Natural killer cell (primary cell): ENCODE measurements around the gene BCAS3. TPM values are rescaled to one million over a fixed set of nuclear protein-coding genes. Genes with fewer than 3 reads are reported as not detected.

Source experiments
- ATAC-seq, 3 donors: fragments of 150-1000 bp in 2 of 3; fragments of 200-7000 bp in 1 of 3; cut with Tn5 transposase; 1 replicate in 1 of 3; 2 replicates in 2 of 3; pipeline ENCODE4 v1.10.0; 2021; ENCODE audit warnings: mild to moderate bottlenecking in 2 of 3, moderate library complexity in 2 of 3
- DNase-seq, 2 donors: peaks; one replicate each; pipeline versions ENCODE4 v3.0.0 to v3.0.0-alpha.2; 2013 to 2021; ENCODE audit warnings: mixed read lengths in 1 of 2
- H3K27ac ChIP-seq: one replicate; pipeline ENCODE4 v1.5.1; 2013; ENCODE audit warnings: mild to moderate bottlenecking, low read length
- H3K27me3 ChIP-seq: one replicate; pipeline ENCODE4 v1.6.1; 2013; ENCODE audit warnings: low read length; ENCODE audit not compliant: control insufficient read depth, insufficient read depth
- H3K36me3 ChIP-seq: one replicate; pipeline ENCODE4 v1.6.1; 2013; ENCODE audit warnings: low read length; ENCODE audit not compliant: control insufficient read depth, insufficient read depth
- H3K4me1 ChIP-seq: one replicate; pipeline ENCODE4 v1.6.1; 2013; ENCODE audit warnings: low read length; ENCODE audit not compliant: control insufficient read depth, insufficient read depth
- H3K4me3 ChIP-seq: one replicate; pipeline ENCODE4 v1.5.1; 2013; ENCODE audit warnings: low read length
- H3K9me3 ChIP-seq: one replicate; pipeline ENCODE4 v1.6.1; 2013; ENCODE audit warnings: low read length; ENCODE audit not compliant: control insufficient read depth, insufficient read depth
- H3K27ac Mint-ChIP-seq, 2 donors: one replicate each; pipeline ENCODE4 v1.8.0; 2022; ENCODE audit warnings: mild to moderate bottlenecking in 2 of 2, mixed read lengths in 2 of 2, moderate library complexity in 1 of 2
- H3K27me3 Mint-ChIP-seq, 2 donors: one replicate each; pipeline ENCODE4 v1.8.0; 2022; ENCODE audit warnings: low read depth in 2 of 2, mixed read lengths in 2 of 2
- H3K36me3 Mint-ChIP-seq: one replicate; pipeline ENCODE4 v1.8.0; 2022; ENCODE audit warnings: mixed read lengths
- H3K4me1 Mint-ChIP-seq, 2 donors: one replicate each; pipeline ENCODE4 v1.8.0; 2022; ENCODE audit warnings: mixed read lengths in 2 of 2
- H3K4me3 Mint-ChIP-seq: one replicate; pipeline ENCODE4 v1.8.0; 2022; ENCODE audit warnings: mild to moderate bottlenecking, moderate library complexity, mixed read lengths
- H3K9me3 Mint-ChIP-seq, 2 donors: one replicate each; pipeline ENCODE4 v1.8.0; 2022; ENCODE audit warnings: mixed read lengths in 2 of 2
- CTCF ChIP-seq: fragments of 200-600 bp; IDR thresholded peaks from one replicate; pipeline ENCODE4 v1.8.0; 2022; ENCODE audit warnings: antibody characterized with exemption
- WGBS: methylation state at CpG from one replicate; pipeline ENCODE4 v1.1.7; 2013; ENCODE audit warnings: missing lambda C conversion rate; ENCODE audit not compliant: insufficient coverage; 5-methylcytosine and 5-hydroxymethylcytosine counted together
- intact Hi-C: fragments of 100-400 bp; cut with micrococcal nuclease; formaldehyde crosslinking; loops from one replicate; pipeline ENCODE4 v1.14.2; 2022
- total RNA-seq, 4 donors: library from RNA; stranded (reverse); fragments of 120-200 nt in 1 of 4; gene quantifications; one replicate each; pipeline versions ENCODE4 v1.2.3 to v1.2.4, GENCODE V29; 2013 to 2022

The BCAS3 gene
- total RNA-seq, 3 donors from 2014 or later (not counting 1 experiment from before 2014, with no cell fraction given), result 60.5 to 87.8 (median 72.0) TPM

DNA sequence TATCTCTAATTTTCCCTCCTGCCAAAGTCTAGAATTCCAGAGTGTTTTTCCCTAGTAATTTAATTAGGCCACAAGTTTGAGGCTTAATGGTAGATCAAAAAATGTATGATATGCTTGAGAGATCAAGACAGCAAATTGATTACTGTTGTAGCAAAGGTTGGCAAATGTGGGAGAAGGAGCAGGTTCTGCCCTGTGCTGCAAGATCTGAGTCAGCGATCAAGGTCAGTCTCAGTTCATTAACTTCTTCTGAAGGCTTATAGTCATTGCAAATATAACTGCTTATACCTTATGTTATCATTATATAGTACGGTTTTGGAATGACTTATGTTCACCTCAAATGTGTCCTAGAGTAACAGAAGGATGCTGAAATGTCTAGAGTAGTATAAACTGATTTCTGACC is 490.9 kb downstream of the BCAS3 start:
- Mint-ChIP-seq H3K36me3 (peaks cover 15% of the 10 kb centered on the region), H3K4me3 (no peak overlapping the region), H3K27me3 (no peaks in the 10 kb centered on the region), H3K9me3 (no peaks in the 10 kb centered on the region), H3K27ac (peak overlapping the region in 1 of 2 donors; percentile 25), H3K4me1 (no peaks in the 10 kb centered on the region)
- no peaks in the 10 kb centered on the region for H3K9me3 ChIP-seq
- 50% methylated on average over 1 of the region's 2 CpGs for WGBS
- ATAC-seq, result no peak
- no peak for TF ChIP-seq CTCF
- peaks cover 3% of the 10 kb centered on the region for H3K36me3 ChIP-seq
- no peaks in the 10 kb centered on the region for H3K27me3 ChIP-seq
- no peaks in the 10 kb centered on the region for H3K4me1 ChIP-seq
- no peak overlapping the region for H3K27ac ChIP-seq
- intact Hi-C loops, result no loop called here
- DNase-seq, result no peak
- H3K4me3 ChIP-seq, result no peak overlapping the region

GRCh38 chr17:61174310-61174709 is 496.7 kb downstream of the BCAS3 start:
- no peak overlapping the region for H3K4me3 Mint-ChIP-seq
- H3K27ac ChIP-seq, result no peak overlapping the region
- no peak for ATAC-seq
- H3K36me3 ChIP-seq, result peaks cover 3% of the 10 kb centered on the region
- peaks cover 8% of the 10 kb centered on the region for H3K36me3 Mint-ChIP-seq
- H3K4me1 Mint-ChIP-seq, result peaks cover 0 to 3% of the 10 kb centered on the region in 2 donors
- DNase-seq, result no peak
- H3K27me3 ChIP-seq, result no peaks in the 10 kb centered on the region
- H3K27ac Mint-ChIP-seq, result no peak overlapping the region
- H3K9me3 ChIP-seq, result no peaks in the 10 kb centered on the region
- H3K4me1 ChIP-seq, result no peaks in the 10 kb centered on the region
- intact Hi-C loops, result no loop called here
- 91% methylated on average over 1 of the region's 1 CpG for WGBS
- H3K4me3 ChIP-seq, result no peak overlapping the region
- no peaks in the 10 kb centered on the region for H3K27me3 Mint-ChIP-seq
- H3K9me3 Mint-ChIP-seq, result no peaks in the 10 kb centered on the region
- TF ChIP-seq CTCF, result no peak

GRCh38 chr17:61175298-61176142 is 497.9 kb downstream of the BCAS3 start:
- no peaks in the 10 kb centered on the region for H3K27me3 Mint-ChIP-seq
- Histone ChIP-seq H3K4me1 (no peaks in the 10 kb centered on the region), H3K27me3 (no peaks in the 10 kb centered on the region), H3K9me3 (no peaks in the 10 kb centered on the region), H3K36me3 (peaks cover 3% of the 10 kb centered on the region), H3K4me3 (no peak overlapping the region), H3K27ac (no peak overlapping the region)
- H3K27ac Mint-ChIP-seq, result no peak overlapping the region
- no peak for TF ChIP-seq CTCF
- intact Hi-C loops, result no loop called here
- H3K4me3 Mint-ChIP-seq, result no peak overlapping the region
- WGBS, result 100% methylated on average over 1 of the region's 4 CpGs
- peaks cover 0 to 3% of the 10 kb centered on the region in 2 donors for H3K4me1 Mint-ChIP-seq
- ATAC-seq (no peak), DNase-seq (no peak)
- peaks cover 8% of the 10 kb centered on the region for H3K36me3 Mint-ChIP-seq
- no peaks in the 10 kb centered on the region for H3K9me3 Mint-ChIP-seq
